Measurements from ENCODE around the gene HLA-DPA1. TPM values are rescaled to one million over a fixed set of nuclear protein-coding genes. Genes with fewer than 3 reads are reported as not detected.

The HLA-DPA1 gene
- total and polyA plus RNA-seq, 2 donors (not counting 1 experiment from before 2014, with no cell fraction given): 702 to 2,256 TPM

GRCh38 chr6:33078442-33078841 lies 5.0 kb upstream of the HLA-DPA1 start:
- Histone ChIP-seq H3K4me2 (replicated peaks; ENCODE audit: low read depth, low read length, poor library complexity, severe bottlenecking) (peak overlapping the region; percentile 95), H4K20me1 (ENCODE audit: control insufficient read depth, insufficient read depth, low read length, poor library complexity, severe bottlenecking) (peaks cover 15% of the 10 kb centered on the region), H3K27ac (ENCODE audit: low read length in 2 of 2) (peak overlapping the region; percentile 68 to 82), H2AFZ (ENCODE audit: insufficient read depth, low read depth, low read length, poor library complexity, severe bottlenecking) (no peak overlapping the region), H3K79me2 (ENCODE audit: control insufficient read depth, insufficient read depth, low read length) (peaks cover 97% of the 10 kb centered on the region), H3K36me3 (replicated peaks in 1 of 2; ENCODE audit: control extremely low read depth in 1 of 2, control insufficient read depth in 1 of 2, extremely low read depth in 1 of 2, insufficient read depth in 2 of 2, low read length in 1 of 2) (peaks cover 0 to 59% of the 10 kb centered on the region in 2 experiments), H3K4me3 (ENCODE audit: control extremely low read depth in 1 of 5, extremely low read depth in 1 of 5, insufficient read depth in 1 of 5, low read depth in 2 of 5, low read length in 4 of 5) (peak overlapping the region; percentile 70 to 99 (median 91)), H3K9ac (ENCODE audit: low read length) (peak overlapping the region; percentile 90), H3K27me3 (replicated peaks in 1 of 4; ENCODE audit: control extremely low read depth in 1 of 4, control insufficient read depth in 3 of 4, insufficient read depth in 4 of 4, low read length in 3 of 4) (no peaks in the 10 kb centered on the region), H3K9me3 (ENCODE audit: control extremely low read depth in 1 of 3, control insufficient read depth in 2 of 3, insufficient read depth in 1 of 3, low read length in 2 of 3) (no peaks in the 10 kb centered on the region), H3K4me1 (ENCODE audit: control insufficient read depth in 2 of 2, insufficient read depth in 2 of 2, low read length in 2 of 2) (peaks cover 74 to 76% of the 10 kb centered on the region in 2 donors)
- Mint-ChIP-seq H3K27me3 (no peaks in the 10 kb centered on the region), H3K4me3 (peak overlapping the region; percentile 88), H3K4me1 (peaks cover 75% of the 10 kb centered on the region), H3K9me3 (ENCODE audit: insufficient read depth) (no peaks in the 10 kb centered on the region), H3K27ac (peak overlapping the region; percentile 91)
- WGBS (ENCODE audit: insufficient coverage): no CpG with 5 or more reads among the region's 3 CpGs
- TF ChIP-seq CTCF (IDR thresholded peaks at IDR 0.05) (no peak), EZH2 (IDR thresholded peaks at IDR 0.05; ENCODE audit: borderline replicate concordance, insufficient read depth, low read depth, low read length, poor library complexity, severe bottlenecking) (no peak)
- ChIA-PET CTCF (interaction anchor here (0.6 to 23.5 kb wide), 10 partner anchors 9 to 170 kb away, joined by 3 to 576 read pairs (median 4); partner anchors contain the start of gene HLA-DOA), POLR2A (interaction anchor here (1.0 to 2.0 kb wide), 3 partner anchors 50 to 62 kb away, joined by 4 to 12 read pairs (median 4); no protein-coding TSS in a partner anchor)
- DNase-seq (no peak), ATAC-seq (ENCODE audit: low read depth) (no peak)
- intact Hi-C loops (cut with micrococcal nuclease): loop anchor here (5.0 to 10.0 kb wide), 2 partner anchors 34 to 184 kb away; no protein-coding TSS in a partner anchor

- Histone ChIP-seq H3K4me1 (ENCODE audit: control insufficient read depth in 2 of 2, insufficient read depth in 2 of 2, low read length in 2 of 2) (peaks cover 69 to 71% of the 10 kb centered on the region in 2 donors), H3K9me3 (ENCODE audit: control extremely low read depth in 1 of 3, control insufficient read depth in 2 of 3, insufficient read depth in 1 of 3, low read length in 2 of 3) (no peaks in the 10 kb centered on the region), H3K36me3 (replicated peaks in 1 of 2; ENCODE audit: control extremely low read depth in 1 of 2, control insufficient read depth in 1 of 2, extremely low read depth in 1 of 2, insufficient read depth in 2 of 2, low read length in 1 of 2) (peaks cover 0 to 55% of the 10 kb centered on the region in 2 experiments), H3K27me3 (replicated peaks in 1 of 4; ENCODE audit: control extremely low read depth in 1 of 4, control insufficient read depth in 3 of 4, insufficient read depth in 4 of 4, low read length in 3 of 4) (no peaks in the 10 kb centered on the region), H3K4me2 (replicated peaks; ENCODE audit: low read depth, low read length, poor library complexity, severe bottlenecking) (peak overlapping the region; percentile 95), H2AFZ (ENCODE audit: insufficient read depth, low read depth, low read length, poor library complexity, severe bottlenecking) (no peak overlapping the region), H3K79me2 (ENCODE audit: control insufficient read depth, insufficient read depth, low read length) (peaks cover 97% of the 10 kb centered on the region), H4K20me1 (ENCODE audit: control insufficient read depth, insufficient read depth, low read length, poor library complexity, severe bottlenecking) (peaks cover 10% of the 10 kb centered on the region), H3K27ac (ENCODE audit: low read length in 2 of 2) (peak overlapping the region; percentile 68 to 82), H3K9ac (ENCODE audit: low read length) (peak overlapping the region; percentile 90), H3K4me3 (ENCODE audit: control extremely low read depth in 1 of 5, extremely low read depth in 1 of 5, insufficient read depth in 1 of 5, low read depth in 2 of 5, low read length in 4 of 5) (peak overlapping the region; percentile 70 to 99 (median 91))
- H3K27me3 Mint-ChIP-seq: no peaks in the 10 kb centered on the region
- ATAC-seq (ENCODE audit: low read depth) (no peak), DNase-seq (peak; percentile 35)
- no peak for TF ChIP-seq CTCF (IDR thresholded peaks at IDR 0.05)
- TF ChIP-seq EZH2 (IDR thresholded peaks at IDR 0.05; ENCODE audit: borderline replicate concordance, insufficient read depth, low read depth, low read length, poor library complexity, severe bottlenecking): no peak
- WGBS (ENCODE audit: insufficient coverage): 19% methylated on average over 4 of the region's 5 CpGs
- peak overlapping the region; percentile 88 for H3K4me3 Mint-ChIP-seq
- intact Hi-C loops (cut with micrococcal nuclease): loop anchor here (5.0 to 10.0 kb wide), 2 partner anchors 34 to 183 kb away; no protein-coding TSS in a partner anchor
- H3K27ac Mint-ChIP-seq: peak overlapping the region; percentile 91
- peaks cover 72% of the 10 kb centered on the region for H3K4me1 Mint-ChIP-seq
- ChIA-PET CTCF (interaction anchor here (0.8 to 23.5 kb wide), 9 partner anchors 9 to 170 kb away, joined by 3 to 576 read pairs (median 4); partner anchors contain the start of gene HLA-DOA), POLR2A (interaction anchor here (1.0 to 2.0 kb wide), 3 partner anchors 50 to 62 kb away, joined by 4 to 12 read pairs (median 4); no protein-coding TSS in a partner anchor)
- H3K9me3 Mint-ChIP-seq (ENCODE audit: insufficient read depth): no peaks in the 10 kb centered on the region
These were observed 4.5 kb upstream of the HLA-DPA1 start for GRCh38 chr6:33077908-33078307.
